Left ventricle myocardium inferior (tissue), 1 donor: ENCODE data around the gene GPR52. TPM values are rescaled to one million over a fixed set of nuclear protein-coding genes. Genes with fewer than 3 reads are reported as not detected.
A peak's percentile ranks its signal among the peaks of the same experiment; 100 is the strongest.

Experiments
- DNase-seq: peaks from one replicate; pipeline ENCODE4 v3.0.0-alpha.2; 2020
- H3K27ac ChIP-seq: fragments of 200-600 bp; replicated peaks from 2 replicates; pipeline ENCODE4 v1.8.0; 2021
- H3K27me3 ChIP-seq: fragments of 200-600 bp; 2 replicates; pipeline ENCODE4 v1.8.0; 2021; ENCODE audit warnings: low read depth
- H3K36me3 ChIP-seq: fragments of 200-600 bp; 2 replicates; pipeline ENCODE4 v1.8.0; 2021
- H3K4me1 ChIP-seq: fragments of 200-600 bp; 2 replicates; pipeline ENCODE4 v1.8.0; 2021
- H3K4me3 ChIP-seq: fragments of 200-600 bp; 2 replicates; pipeline ENCODE4 v1.8.0; 2021; ENCODE audit warnings: mild to moderate bottlenecking, moderate library complexity
- H3K9me3 ChIP-seq: fragments of 200-600 bp; replicated peaks from 2 replicates; pipeline ENCODE4 v1.8.0; 2021
- CTCF ChIP-seq: fragments of 200-600 bp; IDR thresholded peaks from 2 replicates; pipeline ENCODE4 v1.8.0; 2021; ENCODE audit warnings: antibody characterized with exemption, mild to moderate bottlenecking, borderline replicate concordance
- intact Hi-C: fragments of 100-400 bp; cut with micrococcal nuclease; formaldehyde crosslinking; loops from one replicate; pipeline ENCODE4 v1.11.0; 2022
- total RNA-seq: library from RNA; stranded (reverse); fragmentation: NEBNext Ultra II Directional; extraction: Animal tissue kit (Norgen Biotek cat#: 25700); gene quantifications from one replicate; pipeline ENCODE4 v1.2.1, GENCODE V29; 2021
- donor health status: DM: no; HTN: yes; CAD: no; lungs with severe emphysema.

GPR52 gene
- total RNA-seq, 1 donor from 2014 or later, result 0.91 TPM

DNA sequence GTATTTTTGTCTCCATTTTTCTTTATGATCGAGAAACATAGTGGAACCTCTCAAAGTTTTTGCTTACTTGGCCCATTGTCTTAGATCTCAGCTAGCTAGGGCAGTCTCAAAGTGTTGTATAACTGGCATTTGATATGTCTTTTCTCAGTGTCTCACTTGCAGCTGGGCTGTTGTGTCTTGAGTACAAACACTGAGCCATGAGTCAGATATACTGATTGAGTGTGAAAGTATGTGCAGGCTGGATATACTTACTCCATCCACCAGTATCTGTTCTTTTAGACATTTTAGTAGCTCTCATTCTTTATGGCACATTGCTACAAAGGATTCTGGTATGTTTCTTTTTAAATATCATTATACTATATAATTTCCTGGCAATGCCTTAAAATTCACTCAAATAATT, 14.3 kb upstream of the GPR52 start:
- Histone ChIP-seq H3K27me3 (no peaks in the 10 kb centered on the region), H3K36me3 (no peaks in the 10 kb centered on the region), H3K4me3 (no peak overlapping the region), H3K27ac (no peak overlapping the region), H3K4me1 (no peaks in the 10 kb centered on the region), H3K9me3 (peaks cover 5% of the 10 kb centered on the region)
- intact Hi-C loops, result no loop called here
- TF ChIP-seq CTCF, result no peak
- no peak for DNase-seq

DNA sequence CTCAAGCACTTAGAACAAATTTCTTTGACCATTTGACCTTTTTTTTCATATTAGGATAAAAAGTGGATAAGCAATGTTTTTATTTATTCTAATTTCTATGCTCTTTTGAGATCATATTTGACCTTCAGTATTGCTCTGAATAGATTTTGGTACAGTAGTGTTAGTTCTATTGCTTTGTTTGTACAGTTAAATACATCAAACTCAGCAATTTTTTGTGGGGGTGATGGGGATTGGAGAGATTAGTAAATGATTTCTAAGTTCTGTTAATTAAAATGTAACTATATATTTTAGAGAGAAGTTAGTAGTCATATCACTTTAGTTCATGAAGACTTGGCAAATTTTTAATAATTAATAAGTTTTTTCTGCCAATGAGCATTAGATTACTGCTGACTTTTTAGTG, 2.4 kb upstream of the GPR52 start:
- no peak overlapping the region for H3K27ac ChIP-seq
- H3K36me3 ChIP-seq, result no peaks in the 10 kb centered on the region
- H3K4me3 ChIP-seq, result no peak overlapping the region
- DNase-seq, result no peak
- intact Hi-C loops, result no loop called here
- no peaks in the 10 kb centered on the region for H3K27me3 ChIP-seq
- H3K9me3 ChIP-seq, result peaks cover 10% of the 10 kb centered on the region
- no peak for TF ChIP-seq CTCF
- peaks cover 24% of the 10 kb centered on the region for H3K4me1 ChIP-seq

GRCh38 chr1:174445817-174446216, 1.9 kb upstream of the GPR52 start:
- peaks cover 10% of the 10 kb centered on the region for H3K9me3 ChIP-seq

GRCh38 chr1:174448531-174448883, 743 bp downstream of the GPR52 start:
- no peak for DNase-seq
- H3K36me3 ChIP-seq, result no peaks in the 10 kb centered on the region
- no peak for TF ChIP-seq CTCF
- H3K4me3 ChIP-seq, result no peak overlapping the region
- H3K9me3 ChIP-seq, result peaks cover 7% of the 10 kb centered on the region
- peaks cover 24% of the 10 kb centered on the region for H3K4me1 ChIP-seq
- no peaks in the 10 kb centered on the region for H3K27me3 ChIP-seq
- intact Hi-C loops, result no loop called here
- peak overlapping the region; percentile 7 for H3K27ac ChIP-seq

More at GRCh38 chr1:174445817-174446216, 1.9 kb upstream of the GPR52 start:
- H3K4me3 ChIP-seq, result no peak overlapping the region
- intact Hi-C loops, result no loop called here
- H3K27me3 ChIP-seq, result no peaks in the 10 kb centered on the region
- no peaks in the 10 kb centered on the region for H3K36me3 ChIP-seq
- no peak overlapping the region for H3K27ac ChIP-seq
- no peak for DNase-seq
- H3K4me1 ChIP-seq, result peaks cover 24% of the 10 kb centered on the region
- TF ChIP-seq CTCF, result no peak

- Histone ChIP-seq H3K36me3 (no peaks in the 10 kb centered on the region), H3K27me3 (no peaks in the 10 kb centered on the region), H3K4me1 (peaks cover 24% of the 10 kb centered on the region), H3K4me3 (no peak overlapping the region), H3K9me3 (peaks cover 2% of the 10 kb centered on the region), H3K27ac (peak overlapping the region; percentile 7)
- intact Hi-C loops, result no loop called here
- DNase-seq, result no peak
- TF ChIP-seq CTCF, result no peak
Measured at GRCh38 chr1:174448974-174449373, 1.2 kb downstream of the GPR52 start.

DNA sequence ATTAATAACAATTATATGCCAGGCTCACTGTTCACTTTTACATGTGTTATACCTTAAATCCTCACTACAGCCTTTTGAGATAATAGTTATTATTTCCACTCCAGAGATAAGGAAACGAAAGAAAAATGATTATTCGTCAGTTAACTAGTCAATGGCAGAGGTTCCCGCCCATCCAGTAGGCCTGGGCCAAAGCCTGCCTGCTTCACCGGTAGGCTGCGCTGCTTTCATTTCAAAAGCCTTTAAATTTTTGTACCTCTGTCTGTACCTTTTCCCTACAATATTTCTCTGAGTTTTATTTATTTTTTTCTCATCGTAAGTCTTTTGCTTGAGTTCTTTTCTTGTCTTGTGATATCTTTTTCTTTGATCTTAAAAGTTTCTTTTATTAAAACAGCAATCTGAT, 3.6 kb downstream of the GPR52 start:
- Histone ChIP-seq H3K4me3 (no peak overlapping the region), H3K27ac (no peak overlapping the region), H3K36me3 (no peaks in the 10 kb centered on the region), H3K27me3 (no peaks in the 10 kb centered on the region), H3K9me3 (no peaks in the 10 kb centered on the region), H3K4me1 (peaks cover 17% of the 10 kb centered on the region)
- no peak for TF ChIP-seq CTCF
- intact Hi-C loops, result no loop called here
- no peak for DNase-seq
